Spleen (tissue), 11 donors: ENCODE results near the gene ZNF90. TPM values are rescaled to one million over a fixed set of nuclear protein-coding genes. Genes with fewer than 3 reads are reported as not detected.
"Not testable (repeated sequence)": the region's sequence is repeated elsewhere in the genome, so short reads cannot be mapped to it uniquely, and the experiment has no call there.

Source experiments
- DNase-seq: peaks from one replicate; pipeline ENCODE4 v3.0.0-alpha.2; 2020
- H3K27ac ChIP-seq, 8 donors: fragments of 200-600 bp; sonication (generic) in 7 of 8; 1 replicate in 4 of 8; 2 replicates in 4 of 8; pipeline versions ENCODE4 v1.5.0 to v1.8.0; 2016 to 2021; ENCODE audit warnings: inconsistent platforms in 4 of 8, mild to moderate bottlenecking in 4 of 8, moderate library complexity in 1 of 8
- H3K27me3 ChIP-seq, 7 donors: fragments of 200-600 bp; sonication (generic) in 6 of 7; replicated peaks in 1 of 7; 1 replicate in 4 of 7; 2 replicates in 3 of 7; pipeline versions ENCODE4 v1.5.0 to v1.8.0; 2016 to 2021; ENCODE audit warnings: inconsistent platforms in 3 of 7, mild to moderate bottlenecking in 1 of 7
- H3K36me3 ChIP-seq, 6 donors: fragments of 200-600 bp; sonication (generic) in 5 of 6; 1 replicate in 4 of 6; 2 replicates in 2 of 6; pipeline versions ENCODE4 v1.5.0 to v1.8.0; 2016 to 2021; ENCODE audit warnings: inconsistent platforms in 2 of 6
- H3K4me1 ChIP-seq, 6 donors: fragments of 200-600 bp; sonication (generic) in 5 of 6; 1 replicate in 3 of 6; 2 replicates in 3 of 6; pipeline versions ENCODE4 v1.5.0 to v1.8.0; 2016 to 2021; ENCODE audit warnings: inconsistent platforms in 3 of 6
- H3K4me3 ChIP-seq, 8 donors: fragments of 200-600 bp; sonication (generic) in 7 of 8; 1 replicate in 4 of 8; 2 replicates in 4 of 8; pipeline versions ENCODE4 v1.5.0 to v1.8.0; 2016 to 2021; ENCODE audit warnings: inconsistent platforms in 4 of 8, mild to moderate bottlenecking in 4 of 8, moderate library complexity in 2 of 8
- H3K9me3 ChIP-seq, 8 donors: fragments of 200-600 bp; sonication (generic) in 7 of 8; 1 replicate in 4 of 8; 2 replicates in 4 of 8; pipeline versions ENCODE4 v1.5.0 to v1.8.0; 2016 to 2021; ENCODE audit warnings: inconsistent platforms in 4 of 8
- POLR2A ChIP-seq, 3 donors: fragments of 450-650 bp; IDR thresholded peaks; one replicate each; pipeline ENCODE4 v1.5.1; 2017; ENCODE audit warnings: antibody characterized with exemption in 3 of 3, mild to moderate bottlenecking in 1 of 3
- POLR2AphosphoS5 ChIP-seq, 3 donors: sonication (generic); formaldehyde crosslinking; IDR thresholded peaks; one replicate each; pipeline ENCODE4 v1.5.1; 2017; ENCODE audit warnings: antibody characterized with exemption in 3 of 3
- WGBS, 5 donors: extraction: QIAGEN DNeasy Blood & Tissue Kit in 3 of 5; methylation state at CpG; one replicate each; pipeline versions ENCODE4 v1.1.5 to v1.1.7; 2013 to 2018; 5-methylcytosine and 5-hydroxymethylcytosine counted together
- intact Hi-C: fragments of 100-400 bp; cut with DNase I; formaldehyde crosslinking; loops from one replicate; pipeline ENCODE4 v1.15.0; 2023; ENCODE audit warnings: low total_unique reads
- polyA plus RNA-seq, 3 donors: library from polyadenylated mRNA; stranded (reverse); fragments of 200-250 nt; gene quantifications; one replicate each; pipeline ENCODE4 v1.2.1, GENCODE V29; 2013
- total RNA-seq, 7 donors: library from RNA; depleted of rRNA in 3 of 7; stranded (reverse); fragments of >200 nt in 3 of 7; fragmentation: NEBNext Ultra II Directional in 4 of 7; extraction: Animal tissue kit (Norgen Biotek cat#: 25700) in 4 of 7; gene quantifications; one replicate each; pipeline versions ENCODE4 v1.1.0 to v1.2.1, GENCODE V29; 2016 to 2021
- TF ChIP-seq, protein P1 (sequence below), 11 experiments: fragments of 200-600 bp in 7 of 11; fragments of 450-650 bp in 4 of 11; sonication (generic) in 4 of 11; IDR thresholded peaks in 8 of 11; conservative IDR thresholded peaks in 3 of 11; 1 replicate in 7 of 11; 2 replicates in 4 of 11; pipeline versions ENCODE4 v1.4.0 to v1.8.0; 2016 to 2021; ENCODE audit warnings: antibody characterized with exemption in 11 of 11, inconsistent platforms in 4 of 11, mild to moderate bottlenecking in 1 of 11
- donor health status: healthy with polysubstance abuse.
- donor health status: DM: no; HTN: no; CAD: no; lungs with moderate emphysema.
- donor health status: DM: no; HTN: no; CAD: no.
- donor health status: Bipolar disorder and iron deficiency.
- donor health status: healthy.
- donor health status: DM: no; HTN: no; CAD: no.
- donor health status: DM: yes; HTN: yes; CAD: no.

Gene ZNF90
- total and polyA plus RNA-seq, 10 donors, result 2.7 to 12.3 (median 4.6) TPM

DNA sequence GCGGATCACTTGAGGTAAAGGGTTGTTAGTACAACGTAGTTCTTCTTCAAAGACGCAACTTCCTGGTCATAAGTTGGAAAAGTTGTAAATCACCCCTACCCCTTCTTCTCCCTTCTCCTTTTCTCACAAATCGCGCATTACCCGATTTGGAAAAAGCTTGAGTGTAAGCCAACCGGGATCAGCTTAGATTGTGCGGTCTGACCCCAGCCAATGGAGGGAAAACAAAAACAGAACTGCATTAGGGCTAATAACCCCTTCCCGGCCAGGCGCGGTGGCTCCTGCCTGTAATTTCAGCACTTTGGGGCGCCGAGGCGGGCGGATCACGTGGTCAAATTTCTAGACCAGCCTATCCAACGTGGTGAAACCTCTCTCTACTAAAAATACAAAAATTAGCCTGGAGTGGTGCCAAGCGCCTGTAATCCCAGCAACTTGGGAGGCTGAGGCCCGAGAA is 806 bp downstream of the ZNF90 start:
- H3K36me3 ChIP-seq, result no peaks in the 10 kb centered on the region
- H3K27ac ChIP-seq, result peak overlapping the region in 3 of 8 donors; percentile 40 to 61 (median 41)
- intact Hi-C loops, result no loop called here
- no peaks in the 10 kb centered on the region for H3K27me3 ChIP-seq
- 1 to 6% (median 3%) methylated on average over 19 of the region's 19 CpGs for WGBS, 5 donors
- H3K4me3 ChIP-seq, result peak overlapping the region; percentile 38 to 81 (median 62)
- peaks cover 0 to 8% (median 0%) of the 10 kb centered on the region in 8 donors for H3K9me3 ChIP-seq
- TF ChIP-seq, protein P1, sequence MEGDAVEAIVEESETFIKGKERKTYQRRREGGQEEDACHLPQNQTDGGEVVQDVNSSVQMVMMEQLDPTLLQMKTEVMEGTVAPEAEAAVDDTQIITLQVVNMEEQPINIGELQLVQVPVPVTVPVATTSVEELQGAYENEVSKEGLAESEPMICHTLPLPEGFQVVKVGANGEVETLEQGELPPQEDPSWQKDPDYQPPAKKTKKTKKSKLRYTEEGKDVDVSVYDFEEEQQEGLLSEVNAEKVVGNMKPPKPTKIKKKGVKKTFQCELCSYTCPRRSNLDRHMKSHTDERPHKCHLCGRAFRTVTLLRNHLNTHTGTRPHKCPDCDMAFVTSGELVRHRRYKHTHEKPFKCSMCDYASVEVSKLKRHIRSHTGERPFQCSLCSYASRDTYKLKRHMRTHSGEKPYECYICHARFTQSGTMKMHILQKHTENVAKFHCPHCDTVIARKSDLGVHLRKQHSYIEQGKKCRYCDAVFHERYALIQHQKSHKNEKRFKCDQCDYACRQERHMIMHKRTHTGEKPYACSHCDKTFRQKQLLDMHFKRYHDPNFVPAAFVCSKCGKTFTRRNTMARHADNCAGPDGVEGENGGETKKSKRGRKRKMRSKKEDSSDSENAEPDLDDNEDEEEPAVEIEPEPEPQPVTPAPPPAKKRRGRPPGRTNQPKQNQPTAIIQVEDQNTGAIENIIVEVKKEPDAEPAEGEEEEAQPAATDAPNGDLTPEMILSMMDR (IDR thresholded peaks at IDR 0.05 in 8 of 11, conservative IDR thresholded peaks at IDR 0.05 in 3 of 11), result no peak
- TF ChIP-seq POLR2AphosphoS5 (IDR thresholded peaks at IDR 0.05) (no peak), POLR2A (IDR thresholded peaks at IDR 0.05) (no peak)
- DNase-seq, result peak; percentile 74
- H3K4me1 ChIP-seq, result peaks cover 4 to 23% (median 14%) of the 10 kb centered on the region in 6 donors

DNA sequence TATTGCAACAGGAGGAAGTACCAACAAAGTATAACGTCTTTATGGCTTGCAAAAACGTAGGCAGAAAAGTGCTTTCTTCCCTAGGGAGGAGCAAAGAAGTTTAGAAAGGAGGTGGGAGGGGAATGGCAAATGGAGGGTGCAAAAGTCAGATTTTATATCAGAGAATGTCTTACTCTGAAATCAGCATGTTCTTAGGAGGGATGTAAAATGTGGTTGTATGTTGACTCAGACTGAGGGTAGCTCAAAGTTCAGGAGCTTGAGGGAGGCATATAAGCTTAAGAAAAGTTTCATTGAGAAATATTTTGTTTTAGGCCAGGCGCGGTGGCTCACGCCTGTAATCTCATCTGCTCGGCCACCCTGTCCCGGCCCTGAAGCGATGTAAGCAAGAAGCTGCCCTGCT is 1.7 kb downstream of the ZNF90 start:
- H3K27ac ChIP-seq, result no peak overlapping the region
- 67 to 80% (median 78%) methylated on average over 8 of the region's 8 CpGs for WGBS, 5 donors
- intact Hi-C loops, result no loop called here
- DNase-seq, result no peak
- H3K27me3 ChIP-seq, result no peaks in the 10 kb centered on the region
- TF ChIP-seq, protein P1 (IDR thresholded peaks at IDR 0.05 in 8 of 11, conservative IDR thresholded peaks at IDR 0.05 in 3 of 11), result no peak
- TF ChIP-seq POLR2AphosphoS5 (IDR thresholded peaks at IDR 0.05) (no peak), POLR2A (IDR thresholded peaks at IDR 0.05) (no peak)
- H3K4me3 ChIP-seq, result no peak overlapping the region
- H3K9me3 ChIP-seq, result peaks cover 0 to 15% (median 0%) of the 10 kb centered on the region in 8 donors
- peaks cover 4 to 23% (median 14%) of the 10 kb centered on the region in 6 donors for H3K4me1 ChIP-seq
- no peaks in the 10 kb centered on the region for H3K36me3 ChIP-seq

DNA sequence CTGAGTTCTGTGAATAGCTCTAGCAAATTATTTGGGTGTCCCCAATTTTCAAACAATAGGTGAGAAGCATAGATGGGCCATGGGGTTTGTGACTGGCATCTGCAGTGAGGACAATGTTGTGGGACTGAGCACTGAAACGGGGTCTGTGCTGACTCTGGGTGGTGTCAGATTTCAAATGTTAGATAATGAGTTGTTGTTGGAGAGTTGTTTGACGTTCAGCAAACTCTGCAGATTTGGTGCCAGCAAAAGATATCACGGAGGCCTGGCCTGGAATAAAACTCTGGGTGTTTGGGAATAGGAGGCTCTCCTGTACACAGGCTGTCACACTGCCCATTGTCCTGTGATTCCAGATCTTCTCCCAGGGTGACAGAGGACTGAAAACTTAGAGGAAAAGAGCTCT is 2.9 kb downstream of the ZNF90 start:
- Histone ChIP-seq H3K27me3 (no peaks in the 10 kb centered on the region), H3K4me3 (no peak overlapping the region), H3K36me3 (no peaks in the 10 kb centered on the region), H3K4me1 (peaks cover 4 to 23% (median 14%) of the 10 kb centered on the region in 6 donors), H3K9me3 (peaks cover 0 to 22% (median 0%) of the 10 kb centered on the region in 8 donors), H3K27ac (no peak overlapping the region)
- no peak for DNase-seq
- WGBS, 5 donors, result 76 to 91% (median 89%) methylated on average over 3 of the region's 3 CpGs
- TF ChIP-seq POLR2A (IDR thresholded peaks at IDR 0.05) (no peak), POLR2AphosphoS5 (IDR thresholded peaks at IDR 0.05) (no peak)
- TF ChIP-seq, protein P1 (IDR thresholded peaks at IDR 0.05 in 8 of 11, conservative IDR thresholded peaks at IDR 0.05 in 3 of 11), result no peak
- intact Hi-C loops, result no loop called here

DNA sequence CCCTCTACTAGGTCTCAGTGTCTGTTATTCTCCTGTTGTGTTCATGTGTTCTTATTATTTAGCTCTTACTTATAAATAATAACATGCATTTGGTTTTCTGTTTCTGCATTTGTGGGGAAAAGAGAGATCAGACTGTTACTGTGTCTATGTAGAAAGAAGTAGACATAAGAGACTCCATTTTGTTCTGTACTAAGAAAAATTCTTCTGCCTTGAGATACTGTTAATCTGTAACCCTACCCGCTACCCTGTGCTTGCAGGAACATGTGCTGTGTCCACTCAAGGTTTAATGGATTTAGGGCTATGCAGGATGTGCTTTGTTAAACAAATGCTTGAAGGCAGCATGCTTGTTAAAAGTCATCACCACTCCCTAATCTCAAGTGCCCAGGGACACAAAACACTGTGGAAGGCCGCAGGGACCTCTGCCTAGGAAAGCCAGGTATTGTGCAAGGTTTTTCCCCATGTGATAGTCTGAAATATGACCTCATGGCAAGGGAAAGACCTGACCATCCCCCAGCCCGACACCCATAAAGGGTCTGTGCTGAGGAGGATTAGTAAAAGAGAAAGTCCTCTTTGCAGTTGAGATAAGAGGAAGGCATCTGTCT is 4.5 kb downstream of the ZNF90 start:
- H3K4me1 ChIP-seq, result peaks cover 2 to 23% (median 13%) of the 10 kb centered on the region in 6 donors
- 66 to 83% (median 74%) methylated on average over 3 of the region's 3 CpGs for WGBS, 5 donors
- intact Hi-C loops, H3K27ac ChIP-seq, DNase-seq, H3K4me3 ChIP-seq, H3K27me3 ChIP-seq, H3K36me3 ChIP-seq: not testable (repeated sequence)
- peaks cover 0 to 32% (median 0%) of the 10 kb centered on the region in 8 donors for H3K9me3 ChIP-seq

DNA sequence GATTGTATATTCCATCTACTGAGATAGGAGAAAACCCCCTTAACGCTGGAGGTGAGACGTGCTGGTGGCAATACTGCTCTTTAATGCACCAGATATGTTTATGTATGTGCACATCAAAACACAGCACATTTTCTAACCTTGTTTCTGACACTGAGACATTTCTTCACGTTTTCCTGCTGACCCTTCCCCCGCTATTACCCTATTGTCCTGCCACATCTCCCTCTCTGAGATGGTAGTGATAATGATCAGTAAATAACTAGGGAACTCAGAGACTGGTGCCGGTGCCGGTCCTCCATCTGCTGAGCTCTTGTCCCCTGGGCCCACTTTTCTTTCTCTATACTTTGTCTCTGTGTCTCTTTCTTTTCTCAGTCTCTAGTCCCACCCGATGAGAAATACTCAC is 5.1 kb downstream of the ZNF90 start:
- 73 to 84% (median 78%) methylated on average over 7 of the region's 7 CpGs for WGBS, 5 donors

More for the DNA sequence above, 5.1 kb downstream of the ZNF90 start:
- DNase-seq, H3K27me3 ChIP-seq, H3K27ac ChIP-seq, intact Hi-C loops, H3K4me3 ChIP-seq, H3K36me3 ChIP-seq: not testable (repeated sequence)
- H3K9me3 ChIP-seq, result peaks cover 0 to 37% (median 0%) of the 10 kb centered on the region in 8 donors
- H3K4me1 ChIP-seq, result peaks cover 0 to 18% (median 11%) of the 10 kb centered on the region in 6 donors
